GM19099 (cell line): ENCODE measurements around the gene ULBP2.

Experiments used
- POLR2A ChIP-seq: IDR thresholded peaks from 3 replicates; pipeline ENCODE4 v1.6.1; 2011; ENCODE audit warnings: low read depth; ENCODE audit not compliant: insufficient read length; ENCODE audit errors: extremely low read depth

ULBP2 gene

GRCh38 chr6:149964308-149965193 is 22.7 kb downstream of the ULBP2 start:
- no peak for TF ChIP-seq POLR2A

GRCh38 chr6:149965194-149966020 is 23.6 kb downstream of the ULBP2 start:
- TF ChIP-seq POLR2A = no peak

GRCh38 chr6:149967591-149967990 is 25.8 kb downstream of the ULBP2 start:
- TF ChIP-seq POLR2A = no peak

GRCh38 chr6:149969635-149970034 is 27.8 kb downstream of the ULBP2 start:
- no peak for TF ChIP-seq POLR2A

- TF ChIP-seq POLR2A = no peak
These were observed 33.0 kb downstream of the ULBP2 start for GRCh38 chr6:149974825-149975224.

- no peak for TF ChIP-seq POLR2A
These were observed 33.6 kb downstream of the ULBP2 start for GRCh38 chr6:149975400-149975799.

- TF ChIP-seq POLR2A = no peak
These were observed 35.4 kb downstream of the ULBP2 start for GRCh38 chr6:149977221-149977620.

GRCh38 chr6:149978610-149979009 is 36.8 kb downstream of the ULBP2 start:
- no peak for TF ChIP-seq POLR2A

- TF ChIP-seq POLR2A = no peak
These were observed 37.5 kb downstream of the ULBP2 start for GRCh38 chr6:149979293-149979692.

GRCh38 chr6:149983145-149983544 is 41.3 kb downstream of the ULBP2 start:
- no peak for TF ChIP-seq POLR2A

- no peak for TF ChIP-seq POLR2A
These were observed 43.0 kb downstream of the ULBP2 start for GRCh38 chr6:149984773-149985172.

- TF ChIP-seq POLR2A = no peak
These were observed 43.7 kb downstream of the ULBP2 start for GRCh38 chr6:149985481-149985937.

GRCh38 chr6:149987602-149988107 is 45.8 kb downstream of the ULBP2 start:
- no peak for TF ChIP-seq POLR2A

GRCh38 chr6:149988550-149989346 is 46.9 kb downstream of the ULBP2 start:
- no peak for TF ChIP-seq POLR2A

GRCh38 chr6:149990212-149990660 is 48.4 kb downstream of the ULBP2 start:
- no peak for TF ChIP-seq POLR2A
